ENCODE data around the gene GFAP. TPM values are rescaled to one million over a fixed set of nuclear protein-coding genes. Genes with fewer than 3 reads are reported as not detected.
A peak's percentile ranks its signal among the peaks of the same experiment; 100 is the strongest.

Gene GFAP
- polyA plus RNA-seq, 3 donors: 0.03 to 0.33 (median 0.18) TPM

GRCh38 chr17:44928136-44928535, 12.8 kb upstream of the GFAP start:
- Histone ChIP-seq H3K4me3 (replicated peaks in 1 of 3; ENCODE audit: low read depth in 2 of 3, low read length in 3 of 3) (no peak overlapping the region), H3K27ac (ENCODE audit: low read depth in 1 of 2, low read length in 2 of 2) (no peak overlapping the region), H3K4me1 (ENCODE audit: control insufficient read depth in 1 of 2, insufficient read depth in 2 of 2, low read length in 2 of 2) (no peaks in the 10 kb centered on the region), H3K27me3 (ENCODE audit: control insufficient read depth in 2 of 2, insufficient read depth in 2 of 2, low read length in 2 of 2) (no peaks in the 10 kb centered on the region), H3K9ac (ENCODE audit: insufficient read depth, low read length, poor library complexity, severe bottlenecking) (no peak overlapping the region), H3K4me2 (replicated peaks; ENCODE audit: extremely low read depth, low read length, poor library complexity, severe bottlenecking) (no peak overlapping the region), H3K9me3 (replicated peaks in 1 of 2; ENCODE audit: control insufficient read depth in 1 of 2, insufficient read depth in 1 of 2, low read length in 2 of 2) (no peaks in the 10 kb centered on the region), H2AFZ (ENCODE audit: insufficient read depth, low read depth, low read length, poor library complexity, severe bottlenecking) (no peak overlapping the region), H4K20me1 (ENCODE audit: insufficient read depth, low read length) (no peaks in the 10 kb centered on the region), H3K79me2 (ENCODE audit: insufficient read depth, low read length) (no peaks in the 10 kb centered on the region), H3K36me3 (replicated peaks in 1 of 2; ENCODE audit: control insufficient read depth in 1 of 2, insufficient read depth in 2 of 2, low read length in 2 of 2) (peaks cover 71 to 76% of the 10 kb centered on the region in 2 donors)
- Mint-ChIP-seq H3K27ac (peak overlapping the region in 2 of 7 donors; percentile 6 to 81), H3K27me3 (ENCODE audit: low read depth in 3 of 3) (peaks cover 0 to 1% (median 0%) of the 10 kb centered on the region in 3 donors), H3K9me3 (peaks cover 0 to 1% (median 0%) of the 10 kb centered on the region in 7 donors), H3K4me3 (no peak overlapping the region), H3K4me1 (no peaks in the 10 kb centered on the region), H3K36me3 (peaks cover 64 to 85% of the 10 kb centered on the region in 2 donors)
- 98% methylated on average over 14 of the region's 15 CpGs for WGBS (ENCODE audit: insufficient coverage)
- no peak for TF ChIP-seq CTCF (IDR thresholded peaks at IDR 0.05)
- intact Hi-C loops (cut with micrococcal nuclease): loop anchor here in 1 of 2 donors (10.0 kb wide), 1 partner anchor 167 kb away; no protein-coding TSS in a partner anchor
- DNase-seq: no peak

- no peaks in the 10 kb centered on the region for H3K27me3 ChIP-seq (ENCODE audit: control insufficient read depth in 2 of 2, insufficient read depth in 2 of 2, low read length in 2 of 2)
- H3K4me1 ChIP-seq (ENCODE audit: control insufficient read depth in 1 of 2, insufficient read depth in 2 of 2, low read length in 2 of 2): no peaks in the 10 kb centered on the region
- H3K4me2 ChIP-seq (replicated peaks; ENCODE audit: extremely low read depth, low read length, poor library complexity, severe bottlenecking): no peak overlapping the region
- H3K36me3 Mint-ChIP-seq: peaks cover 60 to 81% of the 10 kb centered on the region in 2 donors
- TF ChIP-seq CTCF (IDR thresholded peaks at IDR 0.05): no peak
- no peaks in the 10 kb centered on the region for H3K4me1 Mint-ChIP-seq
- H2AFZ ChIP-seq (ENCODE audit: insufficient read depth, low read depth, low read length, poor library complexity, severe bottlenecking): no peak overlapping the region
- peak overlapping the region in 2 of 7 donors; percentile 6 to 81 for H3K27ac Mint-ChIP-seq
- peaks cover 0 to 1% (median 0%) of the 10 kb centered on the region in 7 donors for H3K9me3 Mint-ChIP-seq
- H3K9me3 ChIP-seq (replicated peaks in 1 of 2; ENCODE audit: control insufficient read depth in 1 of 2, insufficient read depth in 1 of 2, low read length in 2 of 2): no peaks in the 10 kb centered on the region
- H3K79me2 ChIP-seq (ENCODE audit: insufficient read depth, low read length): no peaks in the 10 kb centered on the region
- no peak overlapping the region for H3K27ac ChIP-seq (ENCODE audit: low read depth in 1 of 2, low read length in 2 of 2)
- no peak overlapping the region for H3K4me3 ChIP-seq (replicated peaks in 1 of 3; ENCODE audit: low read depth in 2 of 3, low read length in 3 of 3)
- intact Hi-C loops (cut with micrococcal nuclease): loop anchor here in 1 of 2 donors (10.0 kb wide), 1 partner anchor 167 kb away; no protein-coding TSS in a partner anchor
- 100% methylated on average over 2 of the region's 3 CpGs for WGBS (ENCODE audit: insufficient coverage)
- peaks cover 1 to 4% (median 1%) of the 10 kb centered on the region in 3 donors for H3K27me3 Mint-ChIP-seq (ENCODE audit: low read depth in 3 of 3)
- no peaks in the 10 kb centered on the region for H4K20me1 ChIP-seq (ENCODE audit: insufficient read depth, low read length)
- H3K4me3 Mint-ChIP-seq: no peak overlapping the region
- no peak overlapping the region for H3K9ac ChIP-seq (ENCODE audit: insufficient read depth, low read length, poor library complexity, severe bottlenecking)
- DNase-seq: no peak
- H3K36me3 ChIP-seq (replicated peaks in 1 of 2; ENCODE audit: control insufficient read depth in 1 of 2, insufficient read depth in 2 of 2, low read length in 2 of 2): peaks cover 67 to 71% of the 10 kb centered on the region in 2 donors
These were observed 12.4 kb upstream of the GFAP start for GRCh38 chr17:44927696-44928095.
